GM12872 (cell line): ENCODE measurements around the gene C1orf21.

Experiments used
- TF ChIP-seq, protein P1 (sequence below): IDR thresholded peaks from 3 replicates; pipeline ENCODE4 v1.5.1; 2011; ENCODE audit warnings: low read depth, mild to moderate bottlenecking, low read length, moderate library complexity; ENCODE audit not compliant: insufficient read depth

C1orf21 gene, protein sequence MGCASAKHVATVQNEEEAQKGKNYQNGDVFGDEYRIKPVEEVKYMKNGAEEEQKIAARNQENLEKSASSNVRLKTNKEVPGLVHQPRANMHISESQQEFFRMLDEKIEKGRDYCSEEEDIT

GRCh38 chr1:184386312-184387068 lies at the start of gene C1orf21:
Gene C1orf21 (plus strand): TSS chr1:184387029. CDS start chr1:184477510, 90,481 bp downstream.
- TF ChIP-seq, protein P1, sequence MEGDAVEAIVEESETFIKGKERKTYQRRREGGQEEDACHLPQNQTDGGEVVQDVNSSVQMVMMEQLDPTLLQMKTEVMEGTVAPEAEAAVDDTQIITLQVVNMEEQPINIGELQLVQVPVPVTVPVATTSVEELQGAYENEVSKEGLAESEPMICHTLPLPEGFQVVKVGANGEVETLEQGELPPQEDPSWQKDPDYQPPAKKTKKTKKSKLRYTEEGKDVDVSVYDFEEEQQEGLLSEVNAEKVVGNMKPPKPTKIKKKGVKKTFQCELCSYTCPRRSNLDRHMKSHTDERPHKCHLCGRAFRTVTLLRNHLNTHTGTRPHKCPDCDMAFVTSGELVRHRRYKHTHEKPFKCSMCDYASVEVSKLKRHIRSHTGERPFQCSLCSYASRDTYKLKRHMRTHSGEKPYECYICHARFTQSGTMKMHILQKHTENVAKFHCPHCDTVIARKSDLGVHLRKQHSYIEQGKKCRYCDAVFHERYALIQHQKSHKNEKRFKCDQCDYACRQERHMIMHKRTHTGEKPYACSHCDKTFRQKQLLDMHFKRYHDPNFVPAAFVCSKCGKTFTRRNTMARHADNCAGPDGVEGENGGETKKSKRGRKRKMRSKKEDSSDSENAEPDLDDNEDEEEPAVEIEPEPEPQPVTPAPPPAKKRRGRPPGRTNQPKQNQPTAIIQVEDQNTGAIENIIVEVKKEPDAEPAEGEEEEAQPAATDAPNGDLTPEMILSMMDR = no peak

DNA sequence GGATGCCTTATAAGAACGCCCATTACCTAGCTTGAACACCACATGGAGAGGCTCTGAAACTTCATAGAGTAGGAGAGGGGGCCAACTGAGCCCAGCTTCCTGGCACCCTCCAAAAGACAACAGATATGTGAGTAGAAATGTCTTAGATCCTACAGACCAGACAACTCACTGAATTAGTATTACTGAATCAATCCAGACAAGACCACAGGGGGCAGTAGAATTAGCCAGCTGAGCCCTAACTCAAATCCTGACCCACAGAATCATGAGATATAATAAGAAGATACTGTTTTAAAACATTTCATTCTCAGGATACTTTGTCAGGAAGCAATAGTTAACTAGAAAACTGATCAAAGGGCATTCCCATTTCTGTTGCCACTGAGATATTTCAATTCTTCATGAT lies 45.8 kb upstream of the C1orf21 start:
- TF ChIP-seq, protein P1 = no peak

- TF ChIP-seq, protein P1 = no peak
Measured at GRCh38 chr1:184350573-184350972, 36.3 kb upstream of the C1orf21 start.

- TF ChIP-seq, protein P1 = no peak
Measured at GRCh38 chr1:184351416-184351975, 35.3 kb upstream of the C1orf21 start.

- TF ChIP-seq, protein P1 = no peak
Measured at GRCh38 chr1:184352776-184353175, 34.1 kb upstream of the C1orf21 start.

DNA sequence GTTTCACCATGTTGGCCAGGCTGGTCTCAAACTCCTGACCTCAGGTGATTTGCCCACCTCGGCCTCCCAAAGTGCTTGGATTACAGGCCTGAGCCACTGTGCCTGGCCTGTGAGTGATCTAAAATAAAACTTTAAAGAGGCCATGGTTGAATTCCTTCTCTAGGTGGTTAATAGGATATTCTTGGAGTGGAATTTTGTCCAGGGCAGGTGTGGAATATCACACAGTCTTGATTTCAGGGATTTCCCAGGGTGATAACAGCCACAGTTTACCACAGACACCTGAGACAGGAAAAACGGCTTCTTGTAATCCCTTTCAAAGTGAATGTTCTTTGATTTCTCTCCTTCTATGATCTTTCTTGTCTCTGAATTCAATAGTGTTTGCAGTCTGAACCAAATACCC lies 32.1 kb upstream of the C1orf21 start:
- TF ChIP-seq, protein P1 = no peak

DNA sequence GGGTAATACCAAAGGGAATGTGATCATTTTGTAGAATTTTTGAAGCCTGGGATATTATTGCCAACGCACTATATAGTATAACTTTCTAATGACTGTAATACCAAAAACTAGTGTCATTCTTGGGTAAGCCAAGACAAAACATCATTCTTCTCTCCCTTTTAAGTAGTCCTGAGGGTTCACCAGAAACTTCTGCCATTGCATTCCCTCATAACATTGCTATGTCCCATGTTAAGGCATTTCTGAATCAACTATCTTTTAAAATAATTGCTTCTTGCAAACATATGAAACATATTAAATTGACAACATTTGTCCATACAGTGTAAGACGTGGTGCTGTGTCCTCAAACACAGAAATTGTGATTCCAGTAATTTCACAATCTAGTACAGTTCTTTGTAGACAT lies 29.9 kb upstream of the C1orf21 start:
- TF ChIP-seq, protein P1 = no peak
